Spleen (tissue), 11 donors: Measurements from ENCODE around the gene WDR86. TPM values are rescaled to one million over a fixed set of nuclear protein-coding genes. Genes with fewer than 3 reads are reported as not detected.

Experiments
- DNase-seq: peaks from one replicate; pipeline ENCODE4 v3.0.0-alpha.2; 2020
- H3K27ac ChIP-seq, 8 donors: fragments of 200-600 bp; sonication (generic) in 7 of 8; 1 replicate in 4 of 8; 2 replicates in 4 of 8; pipeline versions ENCODE4 v1.5.0 to v1.8.0; 2016 to 2021; ENCODE audit warnings: inconsistent platforms in 4 of 8, mild to moderate bottlenecking in 4 of 8, moderate library complexity in 1 of 8
- H3K27me3 ChIP-seq, 7 donors: fragments of 200-600 bp; sonication (generic) in 6 of 7; replicated peaks in 1 of 7; 1 replicate in 4 of 7; 2 replicates in 3 of 7; pipeline versions ENCODE4 v1.5.0 to v1.8.0; 2016 to 2021; ENCODE audit warnings: inconsistent platforms in 3 of 7, mild to moderate bottlenecking in 1 of 7
- H3K36me3 ChIP-seq, 6 donors: fragments of 200-600 bp; sonication (generic) in 5 of 6; 1 replicate in 4 of 6; 2 replicates in 2 of 6; pipeline versions ENCODE4 v1.5.0 to v1.8.0; 2016 to 2021; ENCODE audit warnings: inconsistent platforms in 2 of 6
- H3K4me1 ChIP-seq, 6 donors: fragments of 200-600 bp; sonication (generic) in 5 of 6; 1 replicate in 3 of 6; 2 replicates in 3 of 6; pipeline versions ENCODE4 v1.5.0 to v1.8.0; 2016 to 2021; ENCODE audit warnings: inconsistent platforms in 3 of 6
- H3K4me3 ChIP-seq, 8 donors: fragments of 200-600 bp; sonication (generic) in 7 of 8; 1 replicate in 4 of 8; 2 replicates in 4 of 8; pipeline versions ENCODE4 v1.5.0 to v1.8.0; 2016 to 2021; ENCODE audit warnings: inconsistent platforms in 4 of 8, mild to moderate bottlenecking in 4 of 8, moderate library complexity in 2 of 8
- H3K9me3 ChIP-seq, 8 donors: fragments of 200-600 bp; sonication (generic) in 7 of 8; 1 replicate in 4 of 8; 2 replicates in 4 of 8; pipeline versions ENCODE4 v1.5.0 to v1.8.0; 2016 to 2021; ENCODE audit warnings: inconsistent platforms in 4 of 8
- CTCF ChIP-seq, 11 experiments: fragments of 200-600 bp in 7 of 11; fragments of 450-650 bp in 4 of 11; sonication (generic) in 4 of 11; IDR thresholded peaks in 8 of 11; conservative IDR thresholded peaks in 3 of 11; 1 replicate in 7 of 11; 2 replicates in 4 of 11; pipeline versions ENCODE4 v1.4.0 to v1.8.0; 2016 to 2021; ENCODE audit warnings: antibody characterized with exemption in 11 of 11, inconsistent platforms in 4 of 11, mild to moderate bottlenecking in 1 of 11
- POLR2A ChIP-seq, 3 donors: fragments of 450-650 bp; IDR thresholded peaks; one replicate each; pipeline ENCODE4 v1.5.1; 2017; ENCODE audit warnings: antibody characterized with exemption in 3 of 3, mild to moderate bottlenecking in 1 of 3
- POLR2AphosphoS5 ChIP-seq, 3 donors: sonication (generic); formaldehyde crosslinking; IDR thresholded peaks; one replicate each; pipeline ENCODE4 v1.5.1; 2017; ENCODE audit warnings: antibody characterized with exemption in 3 of 3
- WGBS, 5 donors: extraction: QIAGEN DNeasy Blood & Tissue Kit in 3 of 5; methylation state at CpG; one replicate each; pipeline versions ENCODE4 v1.1.5 to v1.1.7; 2013 to 2018; 5-methylcytosine and 5-hydroxymethylcytosine counted together
- intact Hi-C: fragments of 100-400 bp; cut with DNase I; formaldehyde crosslinking; loops from one replicate; pipeline ENCODE4 v1.15.0; 2023; ENCODE audit warnings: low total_unique reads
- polyA plus RNA-seq, 3 donors: library from polyadenylated mRNA; stranded (reverse); fragments of 200-250 nt; gene quantifications; one replicate each; pipeline ENCODE4 v1.2.1, GENCODE V29; 2013
- total RNA-seq, 7 donors: library from RNA; depleted of rRNA in 3 of 7; stranded (reverse); fragments of >200 nt in 3 of 7; fragmentation: NEBNext Ultra II Directional in 4 of 7; extraction: Animal tissue kit (Norgen Biotek cat#: 25700) in 4 of 7; gene quantifications; one replicate each; pipeline versions ENCODE4 v1.1.0 to v1.2.1, GENCODE V29; 2016 to 2021
- donor health status: healthy with polysubstance abuse.
- donor health status: DM: no; HTN: no; CAD: no; lungs with moderate emphysema.
- donor health status: DM: no; HTN: no; CAD: no.
- donor health status: Bipolar disorder and iron deficiency.
- donor health status: healthy.
- donor health status: DM: no; HTN: no; CAD: no.
- donor health status: DM: yes; HTN: yes; CAD: no.

WDR86 gene
- total and polyA plus RNA-seq, 10 donors = 2.8 to 71.9 (median 49.2) TPM

- H3K9me3 ChIP-seq = peaks cover 0 to 45% (median 26%) of the 10 kb centered on the region in 8 donors
- intact Hi-C loops = no loop called here
- H3K4me1 ChIP-seq = peaks cover 0 to 21% (median 0%) of the 10 kb centered on the region in 6 donors
- no peak overlapping the region for H3K4me3 ChIP-seq
- 75 to 94% (median 77%) methylated on average over 5 of the region's 5 CpGs for WGBS, 5 donors
- H3K27ac ChIP-seq = no peak overlapping the region
- TF ChIP-seq POLR2A (IDR thresholded peaks at IDR 0.05) (no peak), POLR2AphosphoS5 (IDR thresholded peaks at IDR 0.05) (no peak), CTCF (IDR thresholded peaks at IDR 0.05 in 8 of 11, conservative IDR thresholded peaks at IDR 0.05 in 3 of 11) (no peak)
- DNase-seq = no peak
- H3K27me3 ChIP-seq = no peaks in the 10 kb centered on the region
- no peaks in the 10 kb centered on the region for H3K36me3 ChIP-seq
Measured at GRCh38 chr7:151420144-151420543, 10.3 kb upstream of the WDR86 start.

- H3K27me3 ChIP-seq = peaks cover 0 to 5% (median 0%) of the 10 kb centered on the region in 7 donors
Measured at GRCh38 chr7:151416941-151417315, 7.1 kb upstream of the WDR86 start.

GRCh38 chr7:151416112-151416940, 6.5 kb upstream of the WDR86 start:
- no peak for TF ChIP-seq CTCF (IDR thresholded peaks at IDR 0.05 in 8 of 11, conservative IDR thresholded peaks at IDR 0.05 in 3 of 11)
- TF ChIP-seq POLR2A (IDR thresholded peaks at IDR 0.05) = no peak
- TF ChIP-seq POLR2AphosphoS5 (IDR thresholded peaks at IDR 0.05) = no peak
- Histone ChIP-seq H3K27me3 (peaks cover 0 to 12% (median under 1%) of the 10 kb centered on the region in 7 donors), H3K36me3 (no peaks in the 10 kb centered on the region), H3K9me3 (peaks cover 0 to 30% (median 20%) of the 10 kb centered on the region in 8 donors), H3K27ac (peak overlapping the region in 7 of 8 donors; percentile 28 to 55 (median 51)), H3K4me1 (peaks cover 0 to 27% (median 3%) of the 10 kb centered on the region in 6 donors), H3K4me3 (no peak overlapping the region)
- 67 to 79% (median 69%) methylated on average over 9 to 10 of the region's 10 CpGs for WGBS, 5 donors
- peak; percentile 34 for DNase-seq
- intact Hi-C loops = no loop called here

More at GRCh38 chr7:151416941-151417315, 7.1 kb upstream of the WDR86 start:
- WGBS, 5 donors = 47 to 67% (median 51%) methylated on average over 11 of the region's 11 CpGs
- Histone ChIP-seq H3K4me3 (no peak overlapping the region), H3K27ac (peak overlapping the region in 7 of 8 donors; percentile 28 to 55 (median 51)), H3K4me1 (peaks cover 0 to 21% (median under 1%) of the 10 kb centered on the region in 6 donors), H3K9me3 (peaks cover 0 to 35% (median 23%) of the 10 kb centered on the region in 8 donors), H3K36me3 (no peaks in the 10 kb centered on the region)
- TF ChIP-seq POLR2AphosphoS5 (IDR thresholded peaks at IDR 0.05) (peak in 1 of 3 donors; percentile 18), CTCF (IDR thresholded peaks at IDR 0.05 in 8 of 11, conservative IDR thresholded peaks at IDR 0.05 in 3 of 11) (no peak)
- intact Hi-C loops = no loop called here
- DNase-seq = peak; percentile 53
